ENCODE results near the gene SMARCAL1. TPM values are rescaled to one million over a fixed set of nuclear protein-coding genes. Genes with fewer than 3 reads are reported as not detected.

Gene SMARCAL1
- total RNA-seq, 1 experiment from 2014 or later = 26.4 TPM

DNA sequence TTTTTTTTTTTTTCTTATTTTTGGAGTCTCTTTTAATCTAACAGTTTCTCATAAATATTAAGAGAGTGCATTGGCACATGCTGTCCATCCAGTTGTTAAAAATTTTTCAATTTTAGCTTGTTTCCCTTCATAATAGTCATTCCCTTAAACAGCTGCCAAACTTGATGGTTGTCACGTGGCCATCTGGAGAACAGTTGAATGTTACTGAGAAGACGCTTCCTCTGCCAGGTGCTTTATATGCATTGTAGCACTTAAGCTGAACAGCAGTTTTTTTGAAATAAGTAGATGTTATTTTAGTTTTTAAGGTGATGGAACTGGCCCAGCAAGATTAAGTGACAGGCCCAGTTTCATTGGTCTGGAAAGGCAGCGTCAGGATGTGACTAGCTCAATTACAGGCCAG lies 3.3 kb downstream of the SMARCAL1 start:
- no TSS peak for BruUV-seq (replicated peaks)
- CTCF ChIA-PET = no interaction called here

DNA sequence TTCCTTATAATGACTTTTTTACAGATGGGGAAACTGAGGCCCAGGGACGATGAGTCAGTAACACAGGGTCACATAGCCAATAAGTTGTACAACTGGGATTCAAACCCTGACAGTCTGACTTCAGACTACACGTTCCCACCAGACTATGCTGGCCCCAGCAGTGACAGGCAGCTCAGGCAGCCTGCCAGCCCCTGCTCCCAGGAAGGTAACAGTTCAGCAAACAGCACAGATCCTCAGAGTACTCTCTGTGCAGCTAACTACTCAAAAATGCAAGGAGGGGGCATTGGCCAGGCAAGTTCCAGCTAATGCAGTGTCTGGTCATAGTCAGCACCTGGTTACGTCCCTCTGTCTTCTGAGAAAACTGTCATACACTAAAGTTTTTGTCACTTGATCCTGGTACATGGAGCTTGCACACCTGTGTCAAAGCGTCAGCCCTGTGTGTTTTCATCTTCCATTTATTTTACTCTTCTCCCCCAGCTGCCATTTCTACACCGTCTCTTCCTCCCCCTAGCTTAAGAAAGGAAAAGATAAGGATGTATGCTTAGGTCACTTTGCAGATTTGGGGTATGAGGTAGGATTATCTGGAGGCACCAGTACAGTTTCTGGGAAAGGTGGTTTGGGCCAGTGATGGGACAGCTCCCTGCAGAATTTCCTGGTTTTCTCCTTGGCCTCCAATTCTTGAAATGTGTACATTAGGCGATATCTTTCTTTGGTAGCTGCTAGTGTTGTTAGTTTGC lies 4.5 kb downstream of the SMARCAL1 start:
- intact Hi-C loops (cut with micrococcal nuclease; ENCODE audit: unreplicated experiment) (no loop called here), in situ Hi-C loops (cut with HindIII; ENCODE audit: low pct_unique_long_range_greater_than_20kb, low sequenced_read_pairs) (no loop called here)
- no peak overlapping the region for H3K27ac ChIP-seq (ENCODE audit: low read length)
- no peaks in the 10 kb centered on the region; the same call in 1 of the 2 replicates for H3K36me3 ChIP-seq (ENCODE audit: control insufficient read depth, insufficient read depth, low read length)
- ChIA-PET CTCF (no interaction called here), POLR2A (no interaction called here)
- no peak overlapping the region for H3K4me3 ChIP-seq (ENCODE audit: low read depth in 2 of 2, low read length in 2 of 2)
- H3K27me3 ChIP-seq (ENCODE audit: control insufficient read depth, insufficient read depth, low read length) = no peaks in the 10 kb centered on the region
- no peak for ATAC-seq
- peaks cover 4% of the 10 kb centered on the region; the same call in 1 of the 2 replicates for H3K4me1 ChIP-seq (ENCODE audit: control insufficient read depth, insufficient read depth, low read length)
- DNase-seq (ENCODE audit: low read depth, low spot score) = no peak
- H3K9me3 ChIP-seq (ENCODE audit: control insufficient read depth, insufficient read depth, low read depth, low read length) = no peaks in the 10 kb centered on the region
- BruUV-seq (replicated peaks) = no TSS peak
- TF ChIP-seq, protein P1, sequence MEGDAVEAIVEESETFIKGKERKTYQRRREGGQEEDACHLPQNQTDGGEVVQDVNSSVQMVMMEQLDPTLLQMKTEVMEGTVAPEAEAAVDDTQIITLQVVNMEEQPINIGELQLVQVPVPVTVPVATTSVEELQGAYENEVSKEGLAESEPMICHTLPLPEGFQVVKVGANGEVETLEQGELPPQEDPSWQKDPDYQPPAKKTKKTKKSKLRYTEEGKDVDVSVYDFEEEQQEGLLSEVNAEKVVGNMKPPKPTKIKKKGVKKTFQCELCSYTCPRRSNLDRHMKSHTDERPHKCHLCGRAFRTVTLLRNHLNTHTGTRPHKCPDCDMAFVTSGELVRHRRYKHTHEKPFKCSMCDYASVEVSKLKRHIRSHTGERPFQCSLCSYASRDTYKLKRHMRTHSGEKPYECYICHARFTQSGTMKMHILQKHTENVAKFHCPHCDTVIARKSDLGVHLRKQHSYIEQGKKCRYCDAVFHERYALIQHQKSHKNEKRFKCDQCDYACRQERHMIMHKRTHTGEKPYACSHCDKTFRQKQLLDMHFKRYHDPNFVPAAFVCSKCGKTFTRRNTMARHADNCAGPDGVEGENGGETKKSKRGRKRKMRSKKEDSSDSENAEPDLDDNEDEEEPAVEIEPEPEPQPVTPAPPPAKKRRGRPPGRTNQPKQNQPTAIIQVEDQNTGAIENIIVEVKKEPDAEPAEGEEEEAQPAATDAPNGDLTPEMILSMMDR (IDR thresholded peaks at IDR 0.05) = no peak

More for the DNA sequence above, 3.3 kb downstream of the SMARCAL1 start:
- H3K27me3 ChIP-seq (ENCODE audit: control insufficient read depth, insufficient read depth, low read length) = no peaks in the 10 kb centered on the region
- in situ Hi-C loops (cut with HindIII; ENCODE audit: low pct_unique_long_range_greater_than_20kb, low sequenced_read_pairs) (no loop called here), intact Hi-C loops (cut with micrococcal nuclease; ENCODE audit: unreplicated experiment) (no loop called here)
- no peak overlapping the region for H3K4me3 ChIP-seq (ENCODE audit: low read depth in 2 of 2, low read length in 2 of 2)
- peaks cover 4% of the 10 kb centered on the region; the same call in 1 of the 2 replicates for H3K4me1 ChIP-seq (ENCODE audit: control insufficient read depth, insufficient read depth, low read length)
- POLR2A ChIA-PET = interaction anchor here (0.6 kb wide), 1 partner anchor 80 kb away, joined by 4 read pairs; no protein-coding TSS in a partner anchor
- TF ChIP-seq SIN3A (IDR thresholded peaks at IDR 0.05; ENCODE audit: borderline replicate concordance, insufficient read depth, low read depth, low read length) (no peak), TCF7L2 (IDR thresholded peaks at IDR 0.05; ENCODE audit: low read depth, low read length) (no peak), POLR2AphosphoS5 (IDR thresholded peaks at IDR 0.05; ENCODE audit: low read depth, low read length) (no peak)
- TF ChIP-seq, protein P1 (IDR thresholded peaks at IDR 0.05) = no peak
- TF ChIP-seq, protein P2, sequence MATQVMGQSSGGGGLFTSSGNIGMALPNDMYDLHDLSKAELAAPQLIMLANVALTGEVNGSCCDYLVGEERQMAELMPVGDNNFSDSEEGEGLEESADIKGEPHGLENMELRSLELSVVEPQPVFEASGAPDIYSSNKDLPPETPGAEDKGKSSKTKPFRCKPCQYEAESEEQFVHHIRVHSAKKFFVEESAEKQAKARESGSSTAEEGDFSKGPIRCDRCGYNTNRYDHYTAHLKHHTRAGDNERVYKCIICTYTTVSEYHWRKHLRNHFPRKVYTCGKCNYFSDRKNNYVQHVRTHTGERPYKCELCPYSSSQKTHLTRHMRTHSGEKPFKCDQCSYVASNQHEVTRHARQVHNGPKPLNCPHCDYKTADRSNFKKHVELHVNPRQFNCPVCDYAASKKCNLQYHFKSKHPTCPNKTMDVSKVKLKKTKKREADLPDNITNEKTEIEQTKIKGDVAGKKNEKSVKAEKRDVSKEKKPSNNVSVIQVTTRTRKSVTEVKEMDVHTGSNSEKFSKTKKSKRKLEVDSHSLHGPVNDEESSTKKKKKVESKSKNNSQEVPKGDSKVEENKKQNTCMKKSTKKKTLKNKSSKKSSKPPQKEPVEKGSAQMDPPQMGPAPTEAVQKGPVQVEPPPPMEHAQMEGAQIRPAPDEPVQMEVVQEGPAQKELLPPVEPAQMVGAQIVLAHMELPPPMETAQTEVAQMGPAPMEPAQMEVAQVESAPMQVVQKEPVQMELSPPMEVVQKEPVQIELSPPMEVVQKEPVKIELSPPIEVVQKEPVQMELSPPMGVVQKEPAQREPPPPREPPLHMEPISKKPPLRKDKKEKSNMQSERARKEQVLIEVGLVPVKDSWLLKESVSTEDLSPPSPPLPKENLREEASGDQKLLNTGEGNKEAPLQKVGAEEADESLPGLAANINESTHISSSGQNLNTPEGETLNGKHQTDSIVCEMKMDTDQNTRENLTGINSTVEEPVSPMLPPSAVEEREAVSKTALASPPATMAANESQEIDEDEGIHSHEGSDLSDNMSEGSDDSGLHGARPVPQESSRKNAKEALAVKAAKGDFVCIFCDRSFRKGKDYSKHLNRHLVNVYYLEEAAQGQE (IDR thresholded peaks at IDR 0.05; ENCODE audit: insufficient read depth in 1 of 2, low read depth in 2 of 2, low read length in 1 of 2) = no peak
- H3K27ac ChIP-seq (ENCODE audit: low read length) = no peak overlapping the region
- no peaks in the 10 kb centered on the region for H3K9me3 ChIP-seq (ENCODE audit: control insufficient read depth, insufficient read depth, low read depth, low read length)
- ATAC-seq = no peak
- DNase-seq (ENCODE audit: low read depth, low spot score) = no peak
- no peaks in the 10 kb centered on the region; the same call in 1 of the 2 replicates for H3K36me3 ChIP-seq (ENCODE audit: control insufficient read depth, insufficient read depth, low read length)
